M059J (cell line): ENCODE results near the gene EZR. TPM values are rescaled to one million over a fixed set of nuclear protein-coding genes. Genes with fewer than 3 reads are reported as not detected.

ENCODE experiments used
- DNase-seq: peaks from one replicate; pipeline ENCODE4 v3.0.0-alpha.2; 2012; ENCODE audit warnings: low read depth
- total RNA-seq: library from RNA; depleted of rRNA; stranded (reverse); fragments of >200 nt; shearing (Covaris generic); gene quantifications from 2 replicates; pipeline ENCODE4 v1.2.3, GENCODE V29; 2014; rRNA removed

Gene EZR
- total RNA-seq, 1 experiment from 2014 or later = 224 TPM

DNA sequence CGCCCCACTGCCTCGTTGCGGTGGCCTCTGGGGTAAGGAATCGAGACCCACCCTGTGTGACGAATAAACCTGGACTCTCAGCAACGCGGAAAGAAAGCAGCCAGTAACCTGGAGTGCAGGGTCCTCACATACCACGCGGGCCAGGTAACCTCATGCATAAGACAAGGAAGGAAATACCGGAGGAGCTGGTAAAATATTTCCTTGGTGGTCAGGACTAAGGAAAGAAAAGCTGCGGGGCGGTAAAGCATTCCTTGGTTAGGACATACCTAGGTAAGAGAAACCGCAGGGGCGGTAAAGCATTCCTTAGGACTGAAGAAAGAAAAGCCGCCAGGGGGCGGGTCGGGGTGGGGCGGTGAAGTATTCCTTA is 88.6 kb downstream of the EZR start:
- no peak for DNase-seq

DNA sequence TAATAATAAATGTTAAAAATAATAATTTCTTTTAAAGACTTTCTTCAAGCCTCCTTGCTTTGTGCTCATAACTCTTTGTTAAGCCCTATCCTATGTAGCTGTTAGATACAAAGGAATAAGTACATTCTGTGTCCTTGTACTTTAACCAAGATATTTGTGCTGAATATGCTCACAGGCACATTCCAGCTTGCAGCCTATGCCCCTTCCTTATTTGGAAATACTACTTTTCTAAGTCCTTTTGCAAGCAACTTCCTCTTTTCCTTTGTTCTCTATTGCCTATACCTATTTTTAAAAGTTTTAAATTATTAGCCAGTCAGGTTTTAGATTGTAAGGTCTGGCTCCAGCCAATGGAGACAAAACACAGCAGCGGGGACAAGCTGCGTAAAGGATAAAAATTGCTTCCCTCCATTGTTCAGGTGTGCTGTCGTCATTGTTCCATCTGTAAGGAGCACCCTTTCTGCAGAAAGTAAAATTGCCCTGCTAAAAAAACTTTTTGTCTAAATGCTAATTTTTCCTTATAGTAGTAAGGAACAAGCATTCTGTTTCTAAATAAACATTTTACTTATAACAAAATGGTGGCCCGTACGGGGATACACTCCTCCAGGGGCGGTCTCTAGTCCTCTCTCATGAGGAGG is 89.1 kb downstream of the EZR start:
- DNase-seq = no peak

GRCh38 chr6:158725704-158726103 is 93.5 kb downstream of the EZR start:
- no peak for DNase-seq

GRCh38 chr6:158722176-158722729 is 96.9 kb downstream of the EZR start:
- DNase-seq = no peak

DNA sequence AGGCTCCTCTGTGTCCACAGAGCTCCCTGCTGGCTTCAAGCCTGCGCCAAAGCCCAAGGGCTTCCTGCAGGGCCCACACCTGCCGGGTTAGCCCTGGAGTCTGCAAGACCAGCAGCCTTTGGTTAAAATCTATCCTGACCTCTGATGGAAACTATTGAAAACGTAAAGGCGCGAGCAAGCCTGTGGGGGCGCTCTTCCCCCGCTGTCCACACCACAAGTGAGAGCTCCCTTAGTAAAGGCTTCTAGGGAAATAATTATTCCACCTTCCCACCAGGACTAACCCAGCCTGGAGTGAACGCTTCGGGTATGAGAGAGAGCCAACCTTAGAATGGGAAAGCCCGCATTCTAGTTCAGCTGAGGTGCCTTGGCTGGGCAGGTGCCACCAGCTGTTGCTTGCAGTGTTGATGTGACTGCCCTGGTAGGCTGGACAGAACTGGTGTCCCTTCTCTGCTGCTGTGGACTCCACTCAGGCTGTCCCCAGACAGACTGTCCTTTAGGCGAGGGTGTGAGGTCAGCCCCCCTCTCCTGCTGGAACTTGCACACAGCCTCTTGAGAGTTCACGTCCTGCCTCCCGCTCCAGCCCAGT is 100.6 kb downstream of the EZR start:
- DNase-seq = peak; percentile 7

GRCh38 chr6:158717341-158718330 is 101.5 kb downstream of the EZR start:
- DNase-seq = no peak

Other genes starting within 250 kb of the EZR start
- gene DYNLT1, start 174.6 kb downstream of the EZR start, total RNA-seq = 276 and 290 TPM in 2 replicates
- 3.3 and 7.7 TPM in 2 replicates for gene SYTL3, start 169.3 kb downstream of the EZR start, total RNA-seq
- 3.4 and 9.6 TPM in 2 replicates for gene RSPH3, start 180.8 kb upstream of the EZR start, total RNA-seq
- 0.02 TPM in 1 of 2 replicates, not detected in the other for gene TAGAP, start 225.6 kb upstream of the EZR start, total RNA-seq